Measurements from ENCODE around the gene ZNF524.

GRCh38 chr19:55597501-55597921 lies 2.6 kb upstream of the ZNF524 start:
- TF ChIP-seq CTCF (IDR thresholded peaks at IDR 0.05; ENCODE audit: insufficient read depth, low read length) (no peak), REST (IDR thresholded peaks at IDR 0.05; ENCODE audit: insufficient replicate concordance, low read depth) (no peak)
